Medulla oblongata (tissue), 1 donor: ENCODE data around the gene TOR1A.
"Not testable (repeated sequence)": the region's sequence is repeated elsewhere in the genome, so short reads cannot be mapped to it uniquely, and the experiment has no call there.

ENCODE experiments used
- DNase-seq: peaks from one replicate; pipeline ENCODE4 v3.0.0-alpha.2; 2015; ENCODE audit errors: extremely low spot score

Gene TOR1A

GRCh38 chr9:129822898-129823541, 916 bp downstream of the TOR1A start:
- DNase-seq, result no peak

GRCh38 chr9:129816501-129817435, 7.2 kb downstream of the TOR1A start:
- no peak for DNase-seq

DNA sequence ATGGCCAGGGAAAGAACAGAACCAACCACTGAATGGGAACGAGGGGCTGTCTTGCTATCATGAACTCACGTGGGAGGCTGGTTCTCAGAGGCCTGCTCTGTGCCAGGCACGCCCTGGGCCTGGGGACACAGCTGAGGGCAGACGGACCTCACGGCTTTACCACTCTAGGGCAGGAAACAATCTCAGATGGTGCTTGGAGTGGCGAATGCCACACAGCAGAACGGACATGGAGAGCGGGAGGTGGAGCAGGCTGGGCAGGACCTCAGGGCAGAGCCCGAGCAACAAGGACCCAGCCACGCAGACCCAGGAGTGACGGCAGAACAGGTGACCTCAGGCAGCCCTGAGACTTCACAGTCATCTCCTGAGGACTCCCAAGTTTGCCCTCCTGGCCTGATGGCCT, 8.7 kb downstream of the TOR1A start:
- no peak for DNase-seq

DNA sequence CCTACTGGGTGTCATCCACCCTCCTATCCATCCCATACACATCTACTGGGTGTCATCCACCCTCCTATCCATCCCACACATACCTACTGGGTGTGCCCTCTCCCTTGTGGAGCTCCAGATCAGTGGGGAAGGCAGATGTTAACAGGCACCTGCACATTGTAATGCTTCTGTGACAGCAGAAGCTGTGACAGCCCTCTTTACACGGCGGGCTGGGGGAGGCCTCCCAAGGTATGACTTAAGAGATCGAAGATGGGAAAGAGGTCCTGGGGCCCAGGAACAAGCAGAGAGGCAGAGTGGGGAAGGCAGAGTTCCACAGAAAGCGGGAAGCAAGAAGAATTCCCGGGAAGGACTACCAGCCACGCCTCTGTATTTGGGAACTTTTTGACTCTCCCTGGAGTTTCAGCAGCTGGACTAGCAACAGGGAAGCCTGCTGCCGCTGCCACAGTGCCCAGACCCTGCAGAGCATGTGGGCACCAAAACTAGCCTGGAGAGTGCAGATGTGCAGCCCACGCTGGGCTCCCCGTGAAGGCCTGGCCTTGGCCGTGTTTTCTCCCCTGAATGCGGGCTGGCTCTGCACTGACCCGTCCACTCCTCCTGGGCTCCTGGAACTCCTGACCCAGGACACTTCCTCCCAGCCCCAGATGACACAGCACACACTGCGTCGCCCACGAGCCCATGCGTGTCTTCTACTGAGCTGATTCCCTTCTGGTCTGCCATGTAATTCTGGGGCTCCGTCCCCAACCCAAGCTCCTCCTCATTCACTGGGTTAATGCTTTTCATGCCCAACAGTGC, 9.3 kb downstream of the TOR1A start:
- DNase-seq, result no peak

- no peak for DNase-seq
Observed at GRCh38 chr9:129813661-129814060, 10.3 kb downstream of the TOR1A start.

- no peak for DNase-seq
Observed at GRCh38 chr9:129812385-129812784, 11.6 kb downstream of the TOR1A start.

DNA sequence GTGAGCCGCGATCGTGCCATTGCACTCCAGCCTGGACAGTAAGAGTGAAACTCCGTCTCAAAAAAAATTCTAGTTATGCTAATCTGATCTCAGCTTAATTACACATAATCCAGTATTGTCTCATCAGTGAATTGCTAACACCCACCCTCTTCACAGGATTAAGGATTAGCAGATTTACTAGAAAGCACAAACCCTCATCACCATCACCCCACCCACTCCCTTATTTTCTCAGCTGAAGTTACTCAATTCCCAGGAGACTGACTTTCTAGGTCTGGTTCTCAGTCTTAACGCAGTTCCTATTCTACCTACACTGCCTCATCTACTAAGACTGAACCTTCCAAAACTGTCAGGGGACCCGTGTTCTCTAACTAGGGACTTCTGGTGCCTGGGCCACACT, 12.0 kb downstream of the TOR1A start:
- DNase-seq, result no peak

GRCh38 chr9:129810788-129811187, 13.1 kb downstream of the TOR1A start:
- DNase-seq, result no peak

GRCh38 chr9:129810116-129810515, 13.8 kb downstream of the TOR1A start:
- no peak for DNase-seq

DNA sequence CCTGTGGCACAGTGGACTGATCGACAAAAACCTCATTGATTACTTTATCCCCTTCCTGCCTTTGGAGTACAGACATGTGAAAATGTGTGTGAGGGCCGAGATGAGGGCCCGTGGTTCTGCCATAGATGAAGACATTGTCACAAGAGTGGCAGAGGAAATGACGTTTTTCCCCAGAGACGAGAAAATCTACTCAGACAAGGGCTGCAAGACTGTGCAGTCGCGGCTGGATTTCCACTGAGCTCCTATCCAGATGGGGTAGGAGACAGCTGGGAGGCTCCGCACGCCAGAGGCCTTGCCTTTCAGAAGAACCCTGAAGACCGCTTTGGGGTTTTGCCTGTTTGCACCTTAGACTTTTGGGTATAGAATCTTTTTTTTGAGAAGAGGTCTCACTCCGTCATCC, 14.6 kb downstream of the TOR1A start:
- no peak for DNase-seq

GRCh38 chr9:129806061-129806460, 17.9 kb downstream of the TOR1A start:
- no peak for DNase-seq

GRCh38 chr9:129803676-129804060, 20.3 kb downstream of the TOR1A start:
- no peak for DNase-seq

DNA sequence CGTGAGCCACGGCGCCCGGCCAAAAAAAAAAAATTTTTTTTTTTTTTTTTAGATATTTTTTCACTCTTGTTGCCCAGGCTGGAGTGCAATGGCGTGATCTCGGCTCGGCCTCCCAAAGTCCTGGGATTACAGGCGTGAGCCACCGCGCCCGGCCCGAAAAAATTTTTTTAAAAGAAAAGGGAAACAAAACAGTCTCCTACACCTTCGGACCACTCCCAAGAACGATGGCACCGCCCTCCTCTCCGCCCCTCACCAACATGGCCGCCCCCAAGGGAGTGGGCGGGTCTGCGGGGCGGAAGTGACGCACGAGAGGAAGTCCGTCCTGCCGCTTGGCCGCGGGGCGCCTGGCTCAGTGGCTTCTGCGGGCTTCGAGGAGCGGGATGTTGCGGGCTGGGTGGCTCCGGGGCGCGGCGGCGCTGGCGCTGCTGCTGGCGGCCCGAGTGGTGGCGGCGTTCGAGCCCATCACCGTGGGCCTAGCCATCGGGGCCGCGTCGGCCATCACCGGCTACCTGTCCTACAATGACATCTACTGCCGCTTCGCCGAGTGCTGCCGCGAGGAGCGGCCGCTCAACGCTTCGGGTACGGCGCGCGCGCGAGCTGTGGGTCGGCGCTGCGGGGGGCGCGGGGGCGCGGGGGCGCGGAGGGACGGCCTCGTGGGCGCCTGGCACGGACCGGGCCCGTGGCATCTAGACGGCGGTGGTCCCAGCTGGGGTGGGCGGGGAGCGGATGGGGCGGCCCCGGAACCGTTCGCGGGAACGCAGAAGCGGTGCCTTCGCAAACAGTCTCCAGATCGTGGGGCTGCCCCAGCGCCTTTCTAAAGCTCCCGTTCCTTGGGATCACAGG, 20.9 kb downstream of the TOR1A start, which contains the start of gene TOR1B:
Gene TOR1B, plus strand, starts transcription at position 352 of the 843 bp plus-strand sequence. Its CDS starts 29 bp downstream, at position 381.
- peak; percentile 96 for DNase-seq

- DNase-seq, result no peak
Observed at GRCh38 chr9:129801504-129801903, 22.4 kb downstream of the TOR1A start.

GRCh38 chr9:129798973-129799372, 25.0 kb downstream of the TOR1A start:
- DNase-seq, result no peak

DNA sequence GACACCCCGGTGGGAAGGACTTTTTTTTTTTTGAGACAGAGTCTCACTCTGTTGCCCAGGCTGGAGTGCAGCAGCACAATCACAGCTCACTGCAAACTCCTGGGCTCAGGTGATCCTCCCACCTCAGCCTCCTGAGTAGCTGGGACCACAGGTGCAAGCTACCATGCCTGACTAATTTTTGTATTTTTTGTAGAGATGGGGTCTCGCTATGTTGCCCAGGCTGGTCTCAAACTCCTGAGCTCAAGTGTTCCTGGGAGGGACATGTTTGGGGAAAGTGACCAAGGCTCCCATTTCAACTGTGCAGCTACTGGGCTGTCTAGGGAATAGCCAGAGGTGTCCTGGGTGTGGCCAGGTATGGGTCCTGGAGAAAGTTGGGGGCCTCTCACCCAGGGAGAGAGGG, 27.9 kb downstream of the TOR1A start:
- DNase-seq, result not testable (repeated sequence)

DNA sequence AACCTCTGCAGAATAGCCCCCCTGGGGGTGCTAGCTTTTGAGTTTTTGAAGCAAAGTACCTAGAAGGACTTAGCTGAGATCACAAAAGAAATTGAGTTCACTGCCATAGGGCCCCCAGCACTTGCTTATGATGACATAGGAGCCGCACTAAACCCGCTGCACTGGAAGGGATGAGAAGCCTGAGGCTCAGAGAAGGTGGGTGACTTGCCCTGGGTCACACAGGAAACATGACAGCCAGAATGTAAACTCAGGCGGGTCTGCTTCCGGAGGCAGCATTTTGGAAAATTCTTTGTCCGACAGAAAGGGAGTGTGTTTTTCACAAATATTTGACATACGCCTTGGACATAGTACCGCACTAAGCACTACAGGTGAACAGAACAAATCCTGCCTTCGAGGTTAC, 29.4 kb downstream of the TOR1A start:
- no peak for DNase-seq

- DNase-seq, result no peak
Observed at GRCh38 chr9:129786481-129786880, 37.5 kb downstream of the TOR1A start.

DNA sequence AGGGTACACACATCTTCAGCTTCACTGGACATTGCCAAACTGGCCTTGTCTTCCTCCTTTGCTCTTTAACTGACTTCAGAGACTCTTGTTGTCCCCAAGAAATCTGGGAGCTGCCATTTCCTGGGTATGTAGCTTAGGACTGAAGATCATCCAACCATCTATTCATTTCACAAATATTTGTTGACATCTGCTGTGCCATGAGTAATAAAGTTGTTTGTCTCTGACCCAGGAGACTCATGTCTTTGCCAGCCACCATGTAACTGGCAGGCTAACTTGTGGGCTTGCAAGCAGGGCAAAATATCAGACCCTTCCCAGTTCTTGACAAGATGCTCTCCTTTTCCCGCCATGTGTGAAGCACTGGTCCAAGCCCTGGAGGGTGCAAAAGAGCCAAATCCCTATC, 38.1 kb downstream of the TOR1A start:
- no peak for DNase-seq

- not testable (repeated sequence) for DNase-seq
Observed at GRCh38 chr9:129784970-129785369, 39.0 kb downstream of the TOR1A start.
